ENCODE measurements around the gene DYNLL1.

- no peak for TF ChIP-seq CTCF (IDR thresholded peaks at IDR 0.05)
- no peak for TF ChIP-seq POLR2A (IDR thresholded peaks at IDR 0.05)
Observed at GRCh38 chr12:120537856-120538220, 41.9 kb downstream of the DYNLL1 start.

Data from breast epithelium (tissue), 3 donors.